ENCODE measurements around the gene PTPRG.

PTPRG gene

GRCh38 chr3:61593446-61594029 is 32.2 kb downstream of the PTPRG start:
- no peak for DNase-seq

GRCh38 chr3:61594144-61594963 is 33.0 kb downstream of the PTPRG start:
- DNase-seq = no peak

- no peak for DNase-seq
Observed at GRCh38 chr3:61594964-61595285, 33.6 kb downstream of the PTPRG start.

- DNase-seq = no peak
Observed at GRCh38 chr3:61595288-61595687, 33.9 kb downstream of the PTPRG start.

GRCh38 chr3:61595826-61596225 is 34.5 kb downstream of the PTPRG start:
- no peak for DNase-seq

- DNase-seq = no peak
Observed at GRCh38 chr3:61597906-61598305, 36.5 kb downstream of the PTPRG start.

GRCh38 chr3:61600195-61600594 is 38.8 kb downstream of the PTPRG start:
- no peak for DNase-seq

- no peak for DNase-seq
Observed at GRCh38 chr3:61601831-61602230, 40.5 kb downstream of the PTPRG start.

- no peak for DNase-seq
Observed at GRCh38 chr3:61602466-61602865, 41.1 kb downstream of the PTPRG start.

- no peak for DNase-seq
Observed at GRCh38 chr3:61605589-61606175, 44.3 kb downstream of the PTPRG start.

- DNase-seq = no peak
Observed at GRCh38 chr3:61606196-61606595, 44.8 kb downstream of the PTPRG start.

- DNase-seq = no peak
Observed at GRCh38 chr3:61608072-61608471, 46.7 kb downstream of the PTPRG start.

- DNase-seq = no peak
Observed at GRCh38 chr3:61608711-61609110, 47.3 kb downstream of the PTPRG start.

- DNase-seq = no peak
Observed at GRCh38 chr3:61610316-61610715, 48.9 kb downstream of the PTPRG start.

- DNase-seq = no peak
Observed at GRCh38 chr3:61612211-61613194, 51.1 kb downstream of the PTPRG start.

GRCh38 chr3:61613666-61614065 is 52.3 kb downstream of the PTPRG start:
- DNase-seq = no peak

- DNase-seq = no peak
Observed at GRCh38 chr3:61615643-61616042, 54.3 kb downstream of the PTPRG start.

- no peak for DNase-seq
Observed at GRCh38 chr3:61616586-61616985, 55.2 kb downstream of the PTPRG start.

GRCh38 chr3:61617041-61617440 is 55.7 kb downstream of the PTPRG start:
- no peak for DNase-seq

- no peak for DNase-seq
Observed at GRCh38 chr3:61617651-61618050, 56.3 kb downstream of the PTPRG start.

- no peak for DNase-seq
Observed at GRCh38 chr3:61618231-61618630, 56.9 kb downstream of the PTPRG start.

GRCh38 chr3:61618871-61619270 is 57.5 kb downstream of the PTPRG start:
- DNase-seq = no peak

GRCh38 chr3:61620073-61620472 is 58.7 kb downstream of the PTPRG start:
- DNase-seq = no peak

Measured in NCI-H510A treated with DMSO at 0.1 percent for 48 hours (cell line).